SKM-1 (cell line): ENCODE results near the gene RAB1A.

Source experiments
- DNase-seq: peaks from one replicate; lab custom pipeline; 2025; ENCODE audit not compliant: unreplicated experiment; lab: John Stamatoyannopoulos, UW

RAB1A gene

GRCh38 chr2:65039640-65040039 is 90.3 kb downstream of the RAB1A start:
- DNase-seq, result no peak

GRCh38 chr2:65037178-65037577 is 92.7 kb downstream of the RAB1A start:
- no peak for DNase-seq
